HepG2 (cell line): ENCODE data around the gene RPP21. TPM values are rescaled to one million over a fixed set of nuclear protein-coding genes. Genes with fewer than 3 reads are reported as not detected.

ENCODE experiments used
- ATAC-seq: fragments of 200-7000 bp; cut with Tn5 transposase; 3 replicates; pipeline ENCODE4 v1.9.1; 2020; ENCODE audit warnings: mild to moderate bottlenecking, moderate library complexity
- BruUV-seq: library from RNA; stranded (reverse); fragments of 400-500 nt; replicated peaks from 2 replicates; lab custom pipeline; 2021; lab: Mats Ljungman, UMichigan
- CTCF ChIA-PET: fragments of 300-600 bp; formaldehyde crosslinking; extraction: SDS; loops from one replicate; lab custom pipeline; 2021; ENCODE audit warnings: low total read pairs, inconsistent platforms, low intra/inter-chr PET ratio; lab: Yijun Ruan, JAX
- POLR2A ChIA-PET: fragments of 350-600 bp; sonication (Branson Sonifier 250); formaldehyde crosslinking; loops from one replicate; lab custom pipeline; 2020; ENCODE audit warnings: antibody characterized with exemption, inconsistent platforms; lab: Yijun Ruan, JAX
- DNase-seq: peaks from one replicate; pipeline ENCODE4 v3.0.0-alpha.2; 2015; ENCODE audit warnings: low spot score
- FAIRE-seq: peaks from 3 replicates; lab custom pipeline; 2011; peaks lifted over from hg19 to GRCh38; lab: Jason Lieb, UNC
- H2AFZ ChIP-seq: one replicate; pipeline ENCODE4 v1.6.1; 2011; ENCODE audit warnings: low read length, inconsistent platforms
- H3K27ac ChIP-seq: fragments of 300-600 bp; 3 replicates; pipeline ENCODE4 v1.8.0; 2011; ENCODE audit warnings: mixed run types, mild to moderate bottlenecking, mixed read lengths, low read length, inconsistent platforms; ENCODE audit not compliant: insufficient read depth; ENCODE audit errors: extremely low read length
- H3K27me3 ChIP-seq, 2 experiments: fragments of 200-600 bp in 1 of 2; 2 replicates in 1 of 2; 3 replicates in 1 of 2; pipeline versions ENCODE4 v1.6.0 to v1.8.0; 2011; ENCODE audit warnings: low read length in 2 of 2, mild to moderate bottlenecking in 2 of 2, moderate library complexity in 2 of 2, inconsistent platforms in 1 of 2; ENCODE audit not compliant: insufficient read depth in 2 of 2, control insufficient read depth in 1 of 2
- H3K36me3 ChIP-seq, 2 experiments: fragments of 200-600 bp in 1 of 2; replicated peaks in 1 of 2; 2 replicates in 1 of 2; 3 replicates in 1 of 2; pipeline versions ENCODE4 v1.5.1 to v1.8.0; 2011; ENCODE audit warnings: low read length in 2 of 2, inconsistent platforms in 1 of 2; ENCODE audit not compliant: insufficient read depth in 2 of 2, control insufficient read depth in 1 of 2
- H3K4me1 ChIP-seq: 2 replicates; pipeline ENCODE4 v1.5.1; 2012; ENCODE audit warnings: low read length, inconsistent platforms; ENCODE audit not compliant: insufficient read depth
- H3K4me2 ChIP-seq: 2 replicates; pipeline ENCODE4 v1.6.0; 2011; ENCODE audit warnings: low read depth, low read length, inconsistent platforms
- H3K4me3 ChIP-seq, 3 experiments: fragments of 200-600 bp in 1 of 3; sonication (generic), shearing (Covaris generic) in 1 of 3; replicated peaks in 1 of 3; 2 replicates each; pipeline ENCODE4 v1.5.1; 2011 to 2016; ENCODE audit warnings: low read length in 3 of 3, inconsistent platforms in 2 of 3, low read depth in 2 of 3, mild to moderate bottlenecking in 2 of 3, control low read depth in 1 of 3, mixed read lengths in 1 of 3; ENCODE audit not compliant: insufficient read depth in 1 of 3
- H3K79me2 ChIP-seq: one replicate; pipeline ENCODE4 v1.6.1; 2011; ENCODE audit warnings: low read length, inconsistent platforms; ENCODE audit not compliant: insufficient read depth
- H3K9ac ChIP-seq: 2 replicates; pipeline ENCODE4 v1.6.0; 2011; ENCODE audit warnings: mild to moderate bottlenecking, low read depth, low read length, inconsistent platforms; ENCODE audit not compliant: insufficient read depth
- H3K9me3 ChIP-seq: 2 replicates; pipeline ENCODE4 v1.5.1; 2012; ENCODE audit warnings: mild to moderate bottlenecking, low read length
- H4K20me1 ChIP-seq: 2 replicates; pipeline ENCODE4 v1.6.0; 2011; ENCODE audit warnings: inconsistent platforms, mild to moderate bottlenecking, low read length, moderate library complexity; ENCODE audit not compliant: insufficient read depth
- ARHGAP35 ChIP-seq: sonication (generic); formaldehyde crosslinking; IDR thresholded peaks from 2 replicates; pipeline ENCODE4 v1.9.0; 2022; ENCODE audit warnings: mild to moderate bottlenecking, inconsistent platforms, moderate library complexity, missing genetic modification reagents, borderline replicate concordance
- ATF7 ChIP-seq, 2 experiments: fragments of 450-650 bp in 1 of 2; sonication (generic) in 1 of 2; formaldehyde crosslinking in 1 of 2; IDR thresholded peaks; 2 replicates each; pipeline versions ENCODE4 v1.4.0 to v1.6.1; 2016 to 2020; ENCODE audit warnings: antibody characterized with exemption in 1 of 2, mild to moderate bottlenecking in 1 of 2, missing genetic modification reagents in 1 of 2
- BRD4 ChIP-seq: sonication (generic); formaldehyde crosslinking; IDR thresholded peaks from 2 replicates; pipeline ENCODE4 v1.4.0; 2020; ENCODE audit warnings: missing genetic modification reagents
- CEBPB ChIP-seq: IDR thresholded peaks from 2 replicates; pipeline ENCODE4 v1.6.1; 2011; ENCODE audit warnings: low read depth, low read length, improper control_type of control experiment, borderline replicate concordance
- GABPB1 ChIP-seq: IDR thresholded peaks from 2 replicates; pipeline ENCODE4 v1.6.1; 2016; ENCODE audit warnings: mild to moderate bottlenecking, missing genetic modification reagents, moderate library complexity, missing compliant biosample characterization
- JUN ChIP-seq: sonication (generic); formaldehyde crosslinking; IDR thresholded peaks from 2 replicates; pipeline ENCODE4 v1.4.0; 2020; ENCODE audit warnings: mild to moderate bottlenecking, missing genetic modification reagents
- MXD4 ChIP-seq: IDR thresholded peaks from 2 replicates; pipeline ENCODE4 v1.6.1; 2016; ENCODE audit warnings: mild to moderate bottlenecking, missing biosample characterization, missing genetic modification reagents
- PAXIP1 ChIP-seq: sonication (generic); formaldehyde crosslinking; conservative IDR thresholded peaks from 2 replicates; pipeline ENCODE4 v1.4.0; 2020; ENCODE audit warnings: mild to moderate bottlenecking, missing genetic modification reagents, moderate library complexity
- PHF5A ChIP-seq: IDR thresholded peaks from one replicate; pipeline ENCODE4 v1.6.1; 2018; ENCODE audit warnings: low read depth, missing genetic modification reagents; ENCODE audit not compliant: unreplicated experiment
- POGZ ChIP-seq: sonication (generic); formaldehyde crosslinking; IDR thresholded peaks from 2 replicates; pipeline ENCODE4 v1.4.0; 2020; ENCODE audit warnings: mild to moderate bottlenecking, missing genetic modification reagents
- TEAD2 ChIP-seq: sonication (generic); formaldehyde crosslinking; IDR thresholded peaks from 2 replicates; pipeline ENCODE4 v1.9.0; 2021; ENCODE audit warnings: missing genetic modification reagents
- TMF1 ChIP-seq: sonication (generic); formaldehyde crosslinking; IDR thresholded peaks from 2 replicates; pipeline ENCODE4 v1.8.1; 2022; ENCODE audit warnings: low read depth, missing genetic modification reagents
- ZKSCAN5 ChIP-seq: sonication (generic); formaldehyde crosslinking; IDR thresholded peaks from 2 replicates; pipeline ENCODE4 v1.5.1; 2020; ENCODE audit warnings: mild to moderate bottlenecking, missing genetic modification reagents
- ZNF34 ChIP-seq: sonication (generic); formaldehyde crosslinking; IDR thresholded peaks from 2 replicates; pipeline ENCODE4 v1.4.0; 2020; ENCODE audit warnings: mild to moderate bottlenecking, missing genetic modification reagents, borderline replicate concordance
- ZNF44 ChIP-seq: sonication (generic); formaldehyde crosslinking; IDR thresholded peaks from 2 replicates; pipeline ENCODE4 v1.5.1; 2020; ENCODE audit warnings: mild to moderate bottlenecking, missing genetic modification reagents
- ZNF558 ChIP-seq: sonication (generic); formaldehyde crosslinking; IDR thresholded peaks from 2 replicates; pipeline ENCODE4 v1.9.0; 2022; ENCODE audit warnings: mild to moderate bottlenecking, missing genetic modification reagents, borderline replicate concordance
- WGBS: methylation state at CpG from one replicate; pipeline ENCODE4 v1.1.6; 2017; ENCODE audit warnings: low lambda C conversion rate; 5-methylcytosine and 5-hydroxymethylcytosine counted together
- in situ Hi-C: cut with HindIII; loops from 2 replicates; pipeline ENCODE4 v1.10.0; 2017; ENCODE audit warnings: low pct_unique_long_range_greater_than_20kb; ENCODE audit not compliant: extremely low pct_ligation_motif_present
- intact Hi-C: fragments of 100-400 bp; cut with micrococcal nuclease; formaldehyde crosslinking; loops from one replicate; pipeline ENCODE4 v1.10.0; 2022; ENCODE audit not compliant: unreplicated experiment
- polyA plus RNA-seq, 8 experiments: library from polyadenylated mRNA; depleted of rRNA in 3 of 8; stranded (reverse) in 7 of 8; unstranded in 1 of 8; fragments of >200 nt; fragmentation: Illumina TruSeq in 4 of 8; extraction: Trizol in 4 of 8; gene quantifications; 2 replicates each; pipeline versions ENCODE4 v1.2.1 to v1.2.3, GENCODE V29; 2011 to 2016; ENCODE audit warnings: low read depth in 4 of 8, missing spikeins in 1 of 8, mixed read lengths in 1 of 8; ENCODE audit not compliant: insufficient read depth in 1 of 8
- total RNA-seq, 5 experiments: library from RNA; depleted of rRNA; stranded (reverse); fragments of >200 nt; fragmentation: Illumina TruSeq; extraction: Trizol; gene quantifications; 2 replicates each; pipeline ENCODE4 v1.2.3, GENCODE V29; 2016; ENCODE audit warnings: low read depth in 1 of 5

The RPP21 gene
- total and polyA plus RNA-seq, 2 of the 13 experiments (the other 11 are each of a cell fraction or from before 2014, with no cell fraction given) = 53.1 to 72.3 TPM

DNA sequence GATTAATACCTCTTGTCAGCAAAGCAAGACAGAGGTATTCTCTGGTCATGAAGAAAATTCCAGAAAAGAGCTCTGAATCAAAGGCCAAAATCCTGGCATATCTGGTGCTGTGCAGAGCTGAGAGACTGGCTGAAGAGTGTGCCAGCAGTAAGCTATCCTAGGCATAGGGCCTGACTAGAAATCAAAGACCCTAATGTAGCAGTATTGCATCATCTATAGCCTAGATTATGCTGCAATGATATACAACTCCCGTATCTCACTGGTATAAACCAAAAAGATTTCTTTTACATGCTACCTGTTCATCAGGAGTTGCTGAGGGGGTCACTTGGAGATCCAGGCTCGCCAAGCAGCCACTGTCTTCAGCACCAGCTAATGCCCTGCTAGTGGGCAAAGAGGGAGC is 49.1 kb upstream of the RPP21 start:
- intact Hi-C loops = no loop called here
- no peak overlapping the region for H3K4me2 ChIP-seq
- no peak overlapping the region for H3K9ac ChIP-seq
- TF ChIP-seq CEBPB (peak; percentile 79), BRD4 (no peak), ZNF44 (CRISPR knock-in tag) (no peak), ATF7 (IDR thresholded peaks at IDR 0.05) (peak; percentile 66), ATF7 (CRISPR knock-in tag; IDR thresholded peaks at IDR 0.05) (no peak)
- no peak for ATAC-seq
- H3K4me3 ChIP-seq = no peak overlapping the region
- POLR2A ChIA-PET = no interaction called here
- no peaks in the 10 kb centered on the region for H3K79me2 ChIP-seq
- no peaks in the 10 kb centered on the region for H3K4me1 ChIP-seq
- no peak overlapping the region for H2AFZ ChIP-seq
- CTCF ChIA-PET = no interaction called here
- BruUV-seq = no TSS peak
- in situ Hi-C loops = no loop called here
- H3K27ac ChIP-seq = no peak overlapping the region
- DNase-seq = no peak
- FAIRE-seq = no peak
- H4K20me1 ChIP-seq = no peaks in the 10 kb centered on the region
- no peaks in the 10 kb centered on the region for H3K9me3 ChIP-seq
- H3K36me3 ChIP-seq = peaks cover 23 to 49% of the 10 kb centered on the region in 2 experiments
- WGBS = 94% methylated on average over 2 of the region's 2 CpGs
- H3K27me3 ChIP-seq = no peaks in the 10 kb centered on the region

GRCh38 chr6:30304002-30304401 is 41.0 kb upstream of the RPP21 start:
- Histone ChIP-seq H3K9me3 (no peaks in the 10 kb centered on the region), H3K27me3 (no peaks in the 10 kb centered on the region), H3K4me3 (no peak overlapping the region), H2AFZ (no peak overlapping the region), H3K4me1 (no peaks in the 10 kb centered on the region), H4K20me1 (peaks cover 21% of the 10 kb centered on the region), H3K36me3 (peaks cover 15 to 46% of the 10 kb centered on the region in 2 experiments), H3K9ac (no peak overlapping the region), H3K27ac (no peak overlapping the region), H3K4me2 (no peak overlapping the region), H3K79me2 (peaks cover 42% of the 10 kb centered on the region)
- FAIRE-seq = no peak
- WGBS = 93% methylated on average over 2 of the region's 2 CpGs
- ChIA-PET POLR2A (no interaction called here), CTCF (no interaction called here)
- no peak for DNase-seq
- in situ Hi-C loops (no loop called here), intact Hi-C loops (no loop called here)
- BruUV-seq = no TSS peak
- no peak for ATAC-seq
- no peak for TF ChIP-seq ARHGAP35
- no peak for TF ChIP-seq ZNF34 (CRISPR knock-in tag)
- no peak for TF ChIP-seq TEAD2 (CRISPR knock-in tag)
- no peak for TF ChIP-seq JUN (CRISPR knock-in tag)
- TF ChIP-seq ZNF558 (CRISPR knock-in tag) = no peak
- TF ChIP-seq TMF1 (CRISPR knock-in tag) = no peak
- no peak for TF ChIP-seq GABPB1 (CRISPR knock-in tag)
- no peak for TF ChIP-seq ZKSCAN5 (CRISPR knock-in tag)
- TF ChIP-seq MXD4 (CRISPR knock-in tag) = no peak
- no peak for TF ChIP-seq PHF5A (CRISPR knock-in tag)
- TF ChIP-seq PAXIP1 (CRISPR knock-in tag) = no peak
- TF ChIP-seq POGZ (CRISPR knock-in tag) = no peak
